HepG2 (cell line): ENCODE results near the gene FGF19. TPM values are rescaled to one million over a fixed set of nuclear protein-coding genes. Genes with fewer than 3 reads are reported as not detected.
A peak's percentile ranks its signal among the peaks of the same experiment; 100 is the strongest.

Source experiments
- BRCA1 ChIP-seq: sonication (generic); formaldehyde crosslinking; IDR thresholded peaks from 2 replicates; pipeline ENCODE4 v1.4.0; 2020; ENCODE audit warnings: missing genetic modification reagents
- KLF12 ChIP-seq: sonication (generic); formaldehyde crosslinking; IDR thresholded peaks from 2 replicates; pipeline ENCODE4 v1.4.0; 2020; ENCODE audit warnings: missing genetic modification reagents, borderline replicate concordance
- MED8 ChIP-seq: sonication (generic); formaldehyde crosslinking; IDR thresholded peaks from 2 replicates; pipeline ENCODE4 v1.8.1; 2023; ENCODE audit warnings: mild to moderate bottlenecking, missing genetic modification reagents; ENCODE audit not compliant: insufficient replicate concordance
- PPARG ChIP-seq: conservative IDR thresholded peaks from 2 replicates; pipeline ENCODE4 v1.6.1; 2016; ENCODE audit warnings: missing biosample characterization, missing genetic modification reagents
- REXO4 ChIP-seq: sonication (generic); formaldehyde crosslinking; IDR thresholded peaks from 2 replicates; pipeline ENCODE4 v1.8.0; 2022; ENCODE audit warnings: missing genetic modification reagents, mild to moderate bottlenecking, borderline replicate concordance
- SCMH1 ChIP-seq: sonication (generic); formaldehyde crosslinking; IDR thresholded peaks from 2 replicates; pipeline ENCODE4 v1.9.0; 2021; ENCODE audit warnings: missing genetic modification reagents, mild to moderate bottlenecking, borderline replicate concordance
- SP5 ChIP-seq: IDR thresholded peaks from 2 replicates; pipeline ENCODE4 v1.6.1; 2016; ENCODE audit warnings: low read depth, borderline replicate concordance
- SRSF1 ChIP-seq: fragments of 200-400 bp; formaldehyde crosslinking; optimal IDR thresholded peaks from 2 replicates; pipeline ENCODE3; 2017; ENCODE audit warnings: mild to moderate bottlenecking, low read depth, low read length, moderate library complexity
- TGIF2 ChIP-seq: IDR thresholded peaks from 2 replicates; pipeline ENCODE4 v1.6.1; 2016; ENCODE audit warnings: control low read depth, missing compliant biosample characterization
- YEATS4 ChIP-seq: sonication (generic); formaldehyde crosslinking; IDR thresholded peaks from 2 replicates; pipeline ENCODE4 v1.4.0; 2020; ENCODE audit warnings: missing genetic modification reagents, borderline replicate concordance
- ZNF432 ChIP-seq: sonication (generic); formaldehyde crosslinking; IDR thresholded peaks from 2 replicates; pipeline ENCODE4 v1.5.0; 2020; ENCODE audit warnings: missing genetic modification reagents, mild to moderate bottlenecking, borderline replicate concordance
- ZNF672 ChIP-seq: sonication (generic); formaldehyde crosslinking; IDR thresholded peaks from 2 replicates; pipeline ENCODE4 v1.8.1; 2022; ENCODE audit warnings: missing genetic modification reagents
- ZNF792 ChIP-seq: IDR thresholded peaks from 2 replicates; pipeline ENCODE4 v1.6.1; 2016
- ZNF816 ChIP-seq: sonication (generic); formaldehyde crosslinking; IDR thresholded peaks from 2 replicates; pipeline ENCODE4 v1.8.0; 2022; ENCODE audit warnings: missing genetic modification reagents, mild to moderate bottlenecking, borderline replicate concordance
- polyA plus RNA-seq, 8 experiments: library from polyadenylated mRNA; depleted of rRNA in 3 of 8; stranded (reverse) in 7 of 8; unstranded in 1 of 8; fragments of >200 nt; fragmentation: Illumina TruSeq in 4 of 8; extraction: Trizol in 4 of 8; gene quantifications; 2 replicates each; pipeline versions ENCODE4 v1.2.1 to v1.2.3, GENCODE V29; 2011 to 2016; ENCODE audit warnings: low read depth in 4 of 8, missing spikeins in 1 of 8, mixed read lengths in 1 of 8; ENCODE audit not compliant: insufficient read depth in 1 of 8
- total RNA-seq, 5 experiments: library from RNA; depleted of rRNA; stranded (reverse); fragments of >200 nt; fragmentation: Illumina TruSeq; extraction: Trizol; gene quantifications; 2 replicates each; pipeline ENCODE4 v1.2.3, GENCODE V29; 2016; ENCODE audit warnings: low read depth in 1 of 5
- TF ChIP-seq, protein P1 (sequence below): sonication (generic); formaldehyde crosslinking; IDR thresholded peaks from 2 replicates; pipeline ENCODE4 v1.4.0; 2020; ENCODE audit warnings: missing genetic modification reagents
- TF ChIP-seq, protein P2 (sequence below): sonication (generic); formaldehyde crosslinking; conservative IDR thresholded peaks from 2 replicates; pipeline ENCODE4 v1.8.0; 2022; ENCODE audit warnings: low read depth, missing genetic modification reagents
- TF ChIP-seq, protein P3 (sequence below): sonication (generic); formaldehyde crosslinking; IDR thresholded peaks from 2 replicates; pipeline ENCODE4 v1.4.0; 2020; ENCODE audit warnings: missing genetic modification reagents, borderline replicate concordance
- TF ChIP-seq, protein P4 (sequence below): sonication (generic); formaldehyde crosslinking; IDR thresholded peaks from 2 replicates; pipeline ENCODE4 v1.4.0; 2020; ENCODE audit warnings: missing genetic modification reagents, borderline replicate concordance

FGF19 gene
- total and polyA plus RNA-seq, 2 of the 13 experiments (the other 11 are each of a cell fraction or from before 2014, with no cell fraction given), result 0.07 TPM; not detected in 1

DNA sequence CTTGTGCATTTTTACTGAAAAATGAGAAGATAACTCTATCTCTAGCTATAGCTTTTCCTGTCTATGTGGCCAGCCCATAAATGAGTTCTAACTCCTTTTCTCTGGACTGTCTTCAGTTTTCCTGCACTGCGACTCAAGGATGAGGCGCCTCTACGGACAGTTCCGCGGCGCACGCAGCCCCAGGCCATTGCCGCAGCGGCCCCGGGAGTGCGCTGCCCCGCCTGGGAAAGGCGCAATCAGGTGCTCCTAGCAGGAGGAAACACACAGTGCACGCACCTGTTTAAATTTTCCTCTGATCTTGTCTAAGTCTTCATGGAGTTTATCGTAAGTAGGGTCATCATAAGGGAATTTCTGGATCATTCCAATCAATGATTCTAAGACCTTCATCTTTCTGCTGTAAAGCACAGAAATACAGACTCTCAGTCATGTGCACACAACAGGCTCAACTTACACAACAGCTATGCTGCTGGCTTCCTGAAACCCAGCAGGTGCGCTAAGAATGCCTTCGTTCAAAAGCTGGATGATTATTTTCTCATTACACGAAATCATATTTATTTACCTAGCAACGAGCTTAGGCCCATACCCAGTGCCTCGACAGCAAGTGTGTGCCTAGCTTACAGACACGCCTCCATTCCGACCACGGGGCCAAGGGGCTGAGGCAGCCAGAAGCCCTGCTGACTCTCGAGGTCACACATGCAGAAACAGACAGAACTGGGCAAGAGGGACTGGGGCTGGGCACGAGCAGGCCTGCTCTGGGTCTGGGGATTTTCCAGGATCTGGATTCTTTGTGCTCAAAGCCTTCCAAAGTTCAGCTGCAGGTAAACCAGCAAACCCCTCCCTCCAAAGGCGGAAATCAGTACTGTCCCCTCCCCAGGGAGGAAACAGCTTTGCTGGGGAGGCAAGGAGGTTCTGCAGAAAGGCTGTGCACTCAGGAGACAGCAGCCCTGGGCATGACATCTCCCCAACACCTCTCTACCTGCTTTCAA is 35.9 kb downstream of the FGF19 start (continued):
- peak; percentile 98 for TF ChIP-seq SRSF1
- TF ChIP-seq YEATS4, result peak; percentile 65; the same call in 1 of the 2 replicates
- TF ChIP-seq, protein P1, sequence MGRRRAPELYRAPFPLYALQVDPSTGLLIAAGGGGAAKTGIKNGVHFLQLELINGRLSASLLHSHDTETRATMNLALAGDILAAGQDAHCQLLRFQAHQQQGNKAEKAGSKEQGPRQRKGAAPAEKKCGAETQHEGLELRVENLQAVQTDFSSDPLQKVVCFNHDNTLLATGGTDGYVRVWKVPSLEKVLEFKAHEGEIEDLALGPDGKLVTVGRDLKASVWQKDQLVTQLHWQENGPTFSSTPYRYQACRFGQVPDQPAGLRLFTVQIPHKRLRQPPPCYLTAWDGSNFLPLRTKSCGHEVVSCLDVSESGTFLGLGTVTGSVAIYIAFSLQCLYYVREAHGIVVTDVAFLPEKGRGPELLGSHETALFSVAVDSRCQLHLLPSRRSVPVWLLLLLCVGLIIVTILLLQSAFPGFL (CRISPR knock-in tag), result no peak
- TF ChIP-seq BRCA1, result no peak; the same call in 1 of the 2 replicates
- no peak for TF ChIP-seq ZNF432
- 0 out of 2 replicates have a peak, but pooled peaks have one; percentile 79 for TF ChIP-seq ZNF792 (CRISPR knock-in tag)
- TF ChIP-seq, protein P2, sequence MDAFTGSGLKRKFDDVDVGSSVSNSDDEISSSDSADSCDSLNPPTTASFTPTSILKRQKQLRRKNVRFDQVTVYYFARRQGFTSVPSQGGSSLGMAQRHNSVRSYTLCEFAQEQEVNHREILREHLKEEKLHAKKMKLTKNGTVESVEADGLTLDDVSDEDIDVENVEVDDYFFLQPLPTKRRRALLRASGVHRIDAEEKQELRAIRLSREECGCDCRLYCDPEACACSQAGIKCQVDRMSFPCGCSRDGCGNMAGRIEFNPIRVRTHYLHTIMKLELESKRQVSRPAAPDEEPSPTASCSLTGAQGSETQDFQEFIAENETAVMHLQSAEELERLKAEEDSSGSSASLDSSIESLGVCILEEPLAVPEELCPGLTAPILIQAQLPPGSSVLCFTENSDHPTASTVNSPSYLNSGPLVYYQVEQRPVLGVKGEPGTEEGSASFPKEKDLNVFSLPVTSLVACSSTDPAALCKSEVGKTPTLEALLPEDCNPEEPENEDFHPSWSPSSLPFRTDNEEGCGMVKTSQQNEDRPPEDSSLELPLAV, result no peak
- TF ChIP-seq ZNF816, result peak; percentile 85; the same call in 1 of the 2 replicates
- TF ChIP-seq, protein P3, sequence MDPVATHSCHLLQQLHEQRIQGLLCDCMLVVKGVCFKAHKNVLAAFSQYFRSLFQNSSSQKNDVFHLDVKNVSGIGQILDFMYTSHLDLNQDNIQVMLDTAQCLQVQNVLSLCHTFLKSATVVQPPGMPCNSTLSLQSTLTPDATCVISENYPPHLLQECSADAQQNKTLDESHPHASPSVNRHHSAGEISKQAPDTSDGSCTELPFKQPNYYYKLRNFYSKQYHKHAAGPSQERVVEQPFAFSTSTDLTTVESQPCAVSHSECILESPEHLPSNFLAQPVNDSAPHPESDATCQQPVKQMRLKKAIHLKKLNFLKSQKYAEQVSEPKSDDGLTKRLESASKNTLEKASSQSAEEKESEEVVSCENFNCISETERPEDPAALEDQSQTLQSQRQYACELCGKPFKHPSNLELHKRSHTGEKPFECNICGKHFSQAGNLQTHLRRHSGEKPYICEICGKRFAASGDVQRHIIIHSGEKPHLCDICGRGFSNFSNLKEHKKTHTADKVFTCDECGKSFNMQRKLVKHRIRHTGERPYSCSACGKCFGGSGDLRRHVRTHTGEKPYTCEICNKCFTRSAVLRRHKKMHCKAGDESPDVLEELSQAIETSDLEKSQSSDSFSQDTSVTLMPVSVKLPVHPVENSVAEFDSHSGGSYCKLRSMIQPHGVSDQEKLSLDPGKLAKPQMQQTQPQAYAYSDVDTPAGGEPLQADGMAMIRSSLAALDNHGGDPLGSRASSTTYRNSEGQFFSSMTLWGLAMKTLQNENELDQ, result no peak
- TF ChIP-seq, protein P4, sequence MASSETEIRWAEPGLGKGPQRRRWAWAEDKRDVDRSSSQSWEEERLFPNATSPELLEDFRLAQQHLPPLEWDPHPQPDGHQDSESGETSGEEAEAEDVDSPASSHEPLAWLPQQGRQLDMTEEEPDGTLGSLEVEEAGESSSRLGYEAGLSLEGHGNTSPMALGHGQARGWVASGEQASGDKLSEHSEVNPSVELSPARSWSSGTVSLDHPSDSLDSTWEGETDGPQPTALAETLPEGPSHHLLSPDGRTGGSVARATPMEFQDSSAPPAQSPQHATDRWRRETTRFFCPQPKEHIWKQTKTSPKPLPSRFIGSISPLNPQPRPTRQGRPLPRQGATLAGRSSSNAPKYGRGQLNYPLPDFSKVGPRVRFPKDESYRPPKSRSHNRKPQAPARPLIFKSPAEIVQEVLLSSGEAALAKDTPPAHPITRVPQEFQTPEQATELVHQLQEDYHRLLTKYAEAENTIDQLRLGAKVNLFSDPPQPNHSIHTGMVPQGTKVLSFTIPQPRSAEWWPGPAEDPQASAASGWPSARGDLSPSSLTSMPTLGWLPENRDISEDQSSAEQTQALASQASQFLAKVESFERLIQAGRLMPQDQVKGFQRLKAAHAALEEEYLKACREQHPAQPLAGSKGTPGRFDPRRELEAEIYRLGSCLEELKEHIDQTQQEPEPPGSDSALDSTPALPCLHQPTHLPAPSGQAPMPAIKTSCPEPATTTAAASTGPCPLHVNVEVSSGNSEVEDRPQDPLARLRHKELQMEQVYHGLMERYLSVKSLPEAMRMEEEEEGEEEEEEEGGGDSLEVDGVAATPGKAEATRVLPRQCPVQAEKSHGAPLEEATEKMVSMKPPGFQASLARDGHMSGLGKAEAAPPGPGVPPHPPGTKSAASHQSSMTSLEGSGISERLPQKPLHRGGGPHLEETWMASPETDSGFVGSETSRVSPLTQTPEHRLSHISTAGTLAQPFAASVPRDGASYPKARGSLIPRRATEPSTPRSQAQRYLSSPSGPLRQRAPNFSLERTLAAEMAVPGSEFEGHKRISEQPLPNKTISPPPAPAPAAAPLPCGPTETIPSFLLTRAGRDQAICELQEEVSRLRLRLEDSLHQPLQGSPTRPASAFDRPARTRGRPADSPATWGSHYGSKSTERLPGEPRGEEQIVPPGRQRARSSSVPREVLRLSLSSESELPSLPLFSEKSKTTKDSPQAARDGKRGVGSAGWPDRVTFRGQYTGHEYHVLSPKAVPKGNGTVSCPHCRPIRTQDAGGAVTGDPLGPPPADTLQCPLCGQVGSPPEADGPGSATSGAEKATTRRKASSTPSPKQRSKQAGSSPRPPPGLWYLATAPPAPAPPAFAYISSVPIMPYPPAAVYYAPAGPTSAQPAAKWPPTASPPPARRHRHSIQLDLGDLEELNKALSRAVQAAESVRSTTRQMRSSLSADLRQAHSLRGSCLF (CRISPR knock-in tag), result no peak
- peak; percentile 71 for TF ChIP-seq PPARG (CRISPR knock-in tag)
- no peak for TF ChIP-seq ZNF672 (CRISPR knock-in tag)
- TF ChIP-seq MED8, result peak; percentile 71
- no peak for TF ChIP-seq REXO4 (CRISPR knock-in tag)
- TF ChIP-seq SP5 (CRISPR knock-in tag), result peak; percentile 75
- TF ChIP-seq SCMH1 (CRISPR knock-in tag), result no peak
- peak; percentile 59; the same call in 1 of the 2 replicates for TF ChIP-seq TGIF2 (CRISPR knock-in tag)
- TF ChIP-seq KLF12, result no peak
